Loucy (cell line): ENCODE measurements around the gene RAC3.

ENCODE experiments used
- H2AFZ ChIP-seq: fragments of 200-600 bp; sonication (generic); 2 replicates; pipeline ENCODE4 v1.6.0; 2016; ENCODE audit warnings: antibody characterized with exemption, mild to moderate bottlenecking, low read length, moderate library complexity
- H3F3A ChIP-seq: fragments of 200-600 bp; 2 replicates; pipeline ENCODE4 v1.6.0; 2016; ENCODE audit warnings: antibody characterized with exemption, low read depth, mild to moderate bottlenecking
- H3K27me3 ChIP-seq: fragments of 200-600 bp; sonication (generic); 2 replicates; pipeline ENCODE4 v1.6.1; 2014; ENCODE audit warnings: low read length, mild to moderate bottlenecking; ENCODE audit not compliant: insufficient read depth, poor library complexity, severe bottlenecking
- H3K36me3 ChIP-seq: fragments of 200-600 bp; sonication (generic); 2 replicates; pipeline ENCODE4 v1.6.1; 2016; ENCODE audit warnings: low read length; ENCODE audit not compliant: insufficient read depth
- H3K4me1 ChIP-seq: fragments of 200-600 bp; sonication (generic); 2 replicates; pipeline ENCODE4 v1.5.1; 2014; ENCODE audit warnings: low read length, mild to moderate bottlenecking; ENCODE audit not compliant: insufficient read depth, poor library complexity, severe bottlenecking
- H3K4me2 ChIP-seq: fragments of 200-600 bp; sonication (generic); 2 replicates; pipeline ENCODE4 v1.6.0; 2014; ENCODE audit warnings: antibody characterized with exemption, low read length, low read depth, mild to moderate bottlenecking; ENCODE audit not compliant: poor library complexity, severe bottlenecking
- H3K4me3 ChIP-seq: fragments of 200-600 bp; sonication (generic); 2 replicates; pipeline ENCODE4 v1.5.1; 2014; ENCODE audit warnings: low read length, mild to moderate bottlenecking, mixed read lengths; ENCODE audit not compliant: poor library complexity, severe bottlenecking
- H3K79me2 ChIP-seq: fragments of 200-600 bp; sonication (generic); 2 replicates; pipeline ENCODE4 v1.6.1; 2014; ENCODE audit warnings: low read length; ENCODE audit not compliant: insufficient read depth
- H3K9ac ChIP-seq: fragments of 200-600 bp; sonication (generic); 2 replicates; pipeline ENCODE4 v1.6.0; 2014; ENCODE audit warnings: mild to moderate bottlenecking, low read depth, low read length, moderate library complexity; ENCODE audit not compliant: poor library complexity, severe bottlenecking
- H3K9me2 ChIP-seq: fragments of 200-600 bp; sonication (generic); replicated peaks from 2 replicates; pipeline ENCODE4 v1.6.1; 2016; ENCODE audit warnings: low read depth, low read length, mixed read lengths
- H3K9me3 ChIP-seq: fragments of 200-600 bp; sonication (generic); 2 replicates; pipeline ENCODE4 v1.6.1; 2014; ENCODE audit warnings: mild to moderate bottlenecking, antibody characterized with exemption, low read length, low read depth; ENCODE audit not compliant: insufficient read depth
- H4K20me1 ChIP-seq: fragments of 200-600 bp; sonication (generic); 2 replicates; pipeline ENCODE4 v1.6.0; 2014; ENCODE audit warnings: antibody characterized with exemption, low read length, mild to moderate bottlenecking; ENCODE audit not compliant: insufficient read depth, poor library complexity, severe bottlenecking
- CTCF ChIP-seq: fragments of 200-600 bp; sonication (generic); conservative IDR thresholded peaks from 2 replicates; pipeline ENCODE4 v1.5.1; 2014; ENCODE audit warnings: mild to moderate bottlenecking, antibody characterized with exemption, low read length
- EZH2phosphoT487 ChIP-seq: fragments of 200-600 bp; IDR thresholded peaks from 2 replicates; pipeline ENCODE4 v1.6.1; 2018; ENCODE audit warnings: antibody characterized with exemption, mild to moderate bottlenecking, moderate library complexity, borderline replicate concordance

RAC3 gene

GRCh38 chr17:82025401-82026107, 5.9 kb upstream of the RAC3 start:
- no peak overlapping the region for H2AFZ ChIP-seq
- H4K20me1 ChIP-seq: peaks cover 13% of the 10 kb centered on the region
- peaks cover 33% of the 10 kb centered on the region for H3K4me1 ChIP-seq
- no peak for TF ChIP-seq CTCF
- no peak for TF ChIP-seq EZH2phosphoT487
- H3K27me3 ChIP-seq: no peaks in the 10 kb centered on the region
- no peak overlapping the region for H3K9ac ChIP-seq
- peaks cover 22% of the 10 kb centered on the region; the same call in 1 of the 2 replicates for H3K79me2 ChIP-seq
- H3K9me2 ChIP-seq: no peaks in the 10 kb centered on the region
- no peaks in the 10 kb centered on the region for H3F3A ChIP-seq
- H3K9me3 ChIP-seq: no peaks in the 10 kb centered on the region
- H3K36me3 ChIP-seq: no peaks in the 10 kb centered on the region
- no peak overlapping the region for H3K4me3 ChIP-seq
- H3K4me2 ChIP-seq: no peak overlapping the region

- H3K9me3 ChIP-seq: no peaks in the 10 kb centered on the region
- no peak overlapping the region for H2AFZ ChIP-seq
- no peak overlapping the region for H3K4me2 ChIP-seq
- H3K4me3 ChIP-seq: no peak overlapping the region
- H4K20me1 ChIP-seq: no peaks in the 10 kb centered on the region
- H3F3A ChIP-seq: no peaks in the 10 kb centered on the region
- no peak for TF ChIP-seq EZH2phosphoT487
- TF ChIP-seq CTCF: no peak
- H3K9me2 ChIP-seq: no peaks in the 10 kb centered on the region
- H3K4me1 ChIP-seq: peaks cover 23% of the 10 kb centered on the region
- peaks cover 9% of the 10 kb centered on the region; the same call in 1 of the 2 replicates for H3K79me2 ChIP-seq
- no peaks in the 10 kb centered on the region for H3K27me3 ChIP-seq
- no peak overlapping the region for H3K9ac ChIP-seq
- H3K36me3 ChIP-seq: no peaks in the 10 kb centered on the region
Measured at GRCh38 chr17:82028246-82028645, 3.2 kb upstream of the RAC3 start.

- Histone ChIP-seq H3K9me3 (no peaks in the 10 kb centered on the region), H3K79me2 (peaks cover 8% of the 10 kb centered on the region; the same call in 1 of the 2 replicates), H3K4me1 (peaks cover 21% of the 10 kb centered on the region), H2AFZ (no peak overlapping the region), H3F3A (no peaks in the 10 kb centered on the region), H3K9me2 (no peaks in the 10 kb centered on the region), H3K4me2 (no peak overlapping the region), H3K9ac (no peak overlapping the region), H4K20me1 (no peaks in the 10 kb centered on the region), H3K36me3 (no peaks in the 10 kb centered on the region), H3K4me3 (no peak overlapping the region), H3K27me3 (no peaks in the 10 kb centered on the region)
- TF ChIP-seq CTCF (no peak), EZH2phosphoT487 (no peak)
Measured at GRCh38 chr17:82028966-82029365, 2.5 kb upstream of the RAC3 start.
